GM23338 (cell line): ENCODE data around the gene HDAC9. TPM values are rescaled to one million over a fixed set of nuclear protein-coding genes. Genes with fewer than 3 reads are reported as not detected.

ENCODE experiments used
- ATAC-seq: fragments of 200-7000 bp; cut with Tn5 transposase; 3 replicates; pipeline ENCODE4 v1.9.1; 2020
- DNase-seq: peaks from one replicate; pipeline ENCODE4 v3.0.0-alpha.2; 2015; ENCODE audit warnings: low spot score
- H2AFZ ChIP-seq: fragments of 200-600 bp; sonication (generic); 2 replicates; pipeline ENCODE4 v1.8.0; 2016; ENCODE audit warnings: antibody characterized with exemption, mild to moderate bottlenecking, moderate library complexity
- H3F3A ChIP-seq: fragments of 200-600 bp; sonication (generic); replicated peaks from 2 replicates; pipeline ENCODE4 v1.8.0; 2017; ENCODE audit warnings: antibody characterized with exemption, mixed run types, low read depth
- H3K27ac ChIP-seq: fragments of 200-600 bp; sonication (generic); 2 replicates; pipeline ENCODE4 v1.6.1; 2016; ENCODE audit warnings: low read depth
- H3K27me3 ChIP-seq: fragments of 200-600 bp; sonication (generic); 2 replicates; pipeline ENCODE4 v1.8.0; 2016; ENCODE audit warnings: mild to moderate bottlenecking, mixed run types, moderate library complexity; ENCODE audit not compliant: insufficient read depth
- H3K36me3 ChIP-seq: fragments of 200-600 bp; sonication (generic); 2 replicates; pipeline ENCODE4 v1.8.0; 2016; ENCODE audit warnings: mild to moderate bottlenecking; ENCODE audit not compliant: insufficient read depth
- H3K4me1 ChIP-seq: fragments of 200-600 bp; sonication (generic); 2 replicates; pipeline ENCODE4 v1.8.0; 2016; ENCODE audit warnings: mild to moderate bottlenecking, moderate library complexity; ENCODE audit not compliant: insufficient read depth
- H3K4me2 ChIP-seq: fragments of 200-600 bp; sonication (generic); 2 replicates; pipeline ENCODE4 v1.7.1; 2017; ENCODE audit warnings: mixed run types
- H3K4me3 ChIP-seq: fragments of 200-600 bp; sonication (generic); 2 replicates; pipeline ENCODE4 v1.6.1; 2016; ENCODE audit warnings: mixed run types
- H3K79me2 ChIP-seq: fragments of 200-600 bp; sonication (generic); replicated peaks from 2 replicates; pipeline ENCODE4 v1.8.0; 2017; ENCODE audit warnings: mild to moderate bottlenecking; ENCODE audit not compliant: insufficient read depth
- H3K9me2 ChIP-seq: fragments of 200-600 bp; sonication (generic); 2 replicates; pipeline ENCODE4 v1.8.0; 2017; ENCODE audit not compliant: insufficient read depth
- H4K20me1 ChIP-seq: fragments of 200-600 bp; sonication (generic); replicated peaks from 2 replicates; pipeline ENCODE4 v1.8.0; 2017; ENCODE audit warnings: mild to moderate bottlenecking; ENCODE audit not compliant: insufficient read depth
- H3K27ac Mint-ChIP-seq: 2 replicates; pipeline ENCODE4 v1.8.0; 2020; ENCODE audit warnings: inconsistent platforms, mild to moderate bottlenecking, moderate library complexity, mixed read lengths
- H3K27me3 Mint-ChIP-seq: 3 replicates; pipeline ENCODE4 v1.8.0; 2022; ENCODE audit warnings: low read depth, mild to moderate bottlenecking, moderate library complexity, mixed read lengths, inconsistent platforms; ENCODE audit not compliant: insufficient read depth, poor library complexity
- H3K36me3 Mint-ChIP-seq: 3 replicates; pipeline ENCODE4 v1.8.0; 2021; ENCODE audit warnings: low read depth, mild to moderate bottlenecking, inconsistent platforms, moderate library complexity, mixed read lengths
- H3K4me1 Mint-ChIP-seq: 3 replicates; pipeline ENCODE4 v1.8.0; 2020; ENCODE audit warnings: mild to moderate bottlenecking, inconsistent platforms, mixed read lengths
- H3K4me3 Mint-ChIP-seq: 3 replicates; pipeline ENCODE4 v1.8.0; 2021; ENCODE audit warnings: moderate library complexity, mild to moderate bottlenecking, inconsistent platforms, mixed read lengths
- H3K9me3 Mint-ChIP-seq: 3 replicates; pipeline ENCODE4 v1.8.0; 2020; ENCODE audit warnings: moderate library complexity, mild to moderate bottlenecking, inconsistent platforms, mixed read lengths
- ETS1 ChIP-seq: IDR thresholded peaks from 2 replicates; pipeline ENCODE4 v1.6.1; 2016; ENCODE audit warnings: antibody characterized with exemption
- EZH2phosphoT487 ChIP-seq: fragments of 200-600 bp; sonication (generic); IDR thresholded peaks from one replicate; pipeline ENCODE4 v1.8.1; 2018; ENCODE audit warnings: antibody characterized with exemption; ENCODE audit not compliant: unreplicated experiment
- JUNB ChIP-seq: IDR thresholded peaks from one replicate; pipeline ENCODE4 v1.6.1; 2016; ENCODE audit warnings: antibody characterized with exemption; ENCODE audit not compliant: unreplicated experiment
- NANOG ChIP-seq: IDR thresholded peaks from 2 replicates; pipeline ENCODE4 v1.6.1; 2016; ENCODE audit warnings: antibody characterized with exemption, borderline replicate concordance
- POLR2AphosphoS5 ChIP-seq: IDR thresholded peaks from 2 replicates; pipeline ENCODE4 v1.6.1; 2016; ENCODE audit warnings: antibody characterized with exemption, low read depth
- STAT1 ChIP-seq: IDR thresholded peaks from one replicate; pipeline ENCODE4 v1.6.1; 2016; ENCODE audit warnings: antibody characterized with exemption; ENCODE audit not compliant: unreplicated experiment
- ZNF114 ChIP-seq: fragments of 250-450 bp; sonication (Bioruptor Pico); IDR thresholded peaks from 2 replicates; pipeline ENCODE4 v1.5.0; 2020; ENCODE audit warnings: mild to moderate bottlenecking, moderate library complexity
- ZNF331 ChIP-seq: fragments of 250-450 bp; sonication (Bioruptor Pico); IDR thresholded peaks from 2 replicates; pipeline ENCODE4 v1.5.0; 2020; ENCODE audit warnings: low read depth, mild to moderate bottlenecking, moderate library complexity
- polyA plus RNA-seq: library from polyadenylated mRNA; unstranded; fragments of >200 nt; fragmentation: Nextera tagmentation; extraction: Ambion mirVana; gene quantifications from 2 replicates; pipeline ENCODE4 v1.2.1, GENCODE V29; 2016
- total RNA-seq: library from RNA; depleted of rRNA; stranded (reverse); fragments of >200 nt; shearing (Covaris generic); gene quantifications from 2 replicates; pipeline ENCODE4 v1.2.3, GENCODE V29; 2014
- TF ChIP-seq, protein P1 (sequence below), 2 experiments: fragments of 200-600 bp in 1 of 2; sonication (generic) in 1 of 2; conservative IDR thresholded peaks; 2 replicates each; pipeline versions ENCODE4 v1.5.1 to v1.6.1; 2016 to 2017; ENCODE audit warnings: antibody characterized with exemption in 2 of 2, low read depth in 2 of 2, mild to moderate bottlenecking in 2 of 2, moderate library complexity in 1 of 2
- TF ChIP-seq, protein P2 (sequence below): fragments of 250-450 bp; sonication (Bioruptor Pico); IDR thresholded peaks from 2 replicates; pipeline ENCODE4 v1.5.0; 2020; ENCODE audit warnings: mild to moderate bottlenecking, moderate library complexity
- TF ChIP-seq, protein P3 (sequence below): IDR thresholded peaks from one replicate; pipeline ENCODE4 v1.6.1; 2018; ENCODE audit warnings: antibody characterized with exemption; ENCODE audit not compliant: unreplicated experiment

Gene HDAC9
- total and polyA plus RNA-seq, 2 experiments from 2014 or later = 8.3 to 18.5 TPM

DNA sequence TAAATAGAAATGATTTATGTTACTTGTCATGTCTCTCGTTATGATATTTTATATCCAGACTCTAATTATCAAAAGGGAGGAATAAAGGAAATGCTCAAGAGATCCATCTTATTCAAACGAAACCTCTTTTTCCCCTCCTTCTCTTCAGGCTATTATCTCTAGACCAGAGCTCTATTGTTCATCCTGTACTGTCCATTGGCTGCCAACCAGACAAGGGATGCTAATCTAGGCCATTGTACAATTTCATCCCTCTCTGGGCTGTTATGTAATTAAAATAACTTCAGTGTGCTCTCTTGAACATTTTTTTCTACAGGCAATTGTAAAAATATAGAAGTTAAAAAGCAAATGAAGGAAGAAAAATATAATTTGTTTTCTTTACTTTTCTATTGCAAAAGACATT is 220.4 kb downstream of the HDAC9 start:
- Mint-ChIP-seq H3K4me3 (no peak overlapping the region), H3K36me3 (no peaks in the 10 kb centered on the region), H3K27ac (no peak overlapping the region), H3K4me1 (no peaks in the 10 kb centered on the region), H3K27me3 (no peaks in the 10 kb centered on the region), H3K9me3 (no peaks in the 10 kb centered on the region)
- DNase-seq (no peak), ATAC-seq (no peak)
- Histone ChIP-seq H3F3A (no peaks in the 10 kb centered on the region), H3K4me2 (no peak overlapping the region), H4K20me1 (no peaks in the 10 kb centered on the region), H3K4me1 (no peaks in the 10 kb centered on the region), H2AFZ (no peak overlapping the region), H3K27me3 (no peaks in the 10 kb centered on the region), H3K9me2 (no peaks in the 10 kb centered on the region), H3K4me3 (no peak overlapping the region), H3K27ac (no peak overlapping the region), H3K36me3 (no peaks in the 10 kb centered on the region), H3K79me2 (no peaks in the 10 kb centered on the region)
- TF ChIP-seq ZNF331 (CRISPR knock-in tag) (no peak), ZNF114 (CRISPR knock-in tag) (no peak), EZH2phosphoT487 (no peak), NANOG (no peak), JUNB (no peak), STAT1 (no peak), ETS1 (no peak), POLR2AphosphoS5 (no peak)
- TF ChIP-seq, protein P1, sequence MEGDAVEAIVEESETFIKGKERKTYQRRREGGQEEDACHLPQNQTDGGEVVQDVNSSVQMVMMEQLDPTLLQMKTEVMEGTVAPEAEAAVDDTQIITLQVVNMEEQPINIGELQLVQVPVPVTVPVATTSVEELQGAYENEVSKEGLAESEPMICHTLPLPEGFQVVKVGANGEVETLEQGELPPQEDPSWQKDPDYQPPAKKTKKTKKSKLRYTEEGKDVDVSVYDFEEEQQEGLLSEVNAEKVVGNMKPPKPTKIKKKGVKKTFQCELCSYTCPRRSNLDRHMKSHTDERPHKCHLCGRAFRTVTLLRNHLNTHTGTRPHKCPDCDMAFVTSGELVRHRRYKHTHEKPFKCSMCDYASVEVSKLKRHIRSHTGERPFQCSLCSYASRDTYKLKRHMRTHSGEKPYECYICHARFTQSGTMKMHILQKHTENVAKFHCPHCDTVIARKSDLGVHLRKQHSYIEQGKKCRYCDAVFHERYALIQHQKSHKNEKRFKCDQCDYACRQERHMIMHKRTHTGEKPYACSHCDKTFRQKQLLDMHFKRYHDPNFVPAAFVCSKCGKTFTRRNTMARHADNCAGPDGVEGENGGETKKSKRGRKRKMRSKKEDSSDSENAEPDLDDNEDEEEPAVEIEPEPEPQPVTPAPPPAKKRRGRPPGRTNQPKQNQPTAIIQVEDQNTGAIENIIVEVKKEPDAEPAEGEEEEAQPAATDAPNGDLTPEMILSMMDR (conservative IDR thresholded peaks at IDR 0.05; ENCODE audit: low read depth in 2 of 2) = no peak
- TF ChIP-seq, protein P2, sequence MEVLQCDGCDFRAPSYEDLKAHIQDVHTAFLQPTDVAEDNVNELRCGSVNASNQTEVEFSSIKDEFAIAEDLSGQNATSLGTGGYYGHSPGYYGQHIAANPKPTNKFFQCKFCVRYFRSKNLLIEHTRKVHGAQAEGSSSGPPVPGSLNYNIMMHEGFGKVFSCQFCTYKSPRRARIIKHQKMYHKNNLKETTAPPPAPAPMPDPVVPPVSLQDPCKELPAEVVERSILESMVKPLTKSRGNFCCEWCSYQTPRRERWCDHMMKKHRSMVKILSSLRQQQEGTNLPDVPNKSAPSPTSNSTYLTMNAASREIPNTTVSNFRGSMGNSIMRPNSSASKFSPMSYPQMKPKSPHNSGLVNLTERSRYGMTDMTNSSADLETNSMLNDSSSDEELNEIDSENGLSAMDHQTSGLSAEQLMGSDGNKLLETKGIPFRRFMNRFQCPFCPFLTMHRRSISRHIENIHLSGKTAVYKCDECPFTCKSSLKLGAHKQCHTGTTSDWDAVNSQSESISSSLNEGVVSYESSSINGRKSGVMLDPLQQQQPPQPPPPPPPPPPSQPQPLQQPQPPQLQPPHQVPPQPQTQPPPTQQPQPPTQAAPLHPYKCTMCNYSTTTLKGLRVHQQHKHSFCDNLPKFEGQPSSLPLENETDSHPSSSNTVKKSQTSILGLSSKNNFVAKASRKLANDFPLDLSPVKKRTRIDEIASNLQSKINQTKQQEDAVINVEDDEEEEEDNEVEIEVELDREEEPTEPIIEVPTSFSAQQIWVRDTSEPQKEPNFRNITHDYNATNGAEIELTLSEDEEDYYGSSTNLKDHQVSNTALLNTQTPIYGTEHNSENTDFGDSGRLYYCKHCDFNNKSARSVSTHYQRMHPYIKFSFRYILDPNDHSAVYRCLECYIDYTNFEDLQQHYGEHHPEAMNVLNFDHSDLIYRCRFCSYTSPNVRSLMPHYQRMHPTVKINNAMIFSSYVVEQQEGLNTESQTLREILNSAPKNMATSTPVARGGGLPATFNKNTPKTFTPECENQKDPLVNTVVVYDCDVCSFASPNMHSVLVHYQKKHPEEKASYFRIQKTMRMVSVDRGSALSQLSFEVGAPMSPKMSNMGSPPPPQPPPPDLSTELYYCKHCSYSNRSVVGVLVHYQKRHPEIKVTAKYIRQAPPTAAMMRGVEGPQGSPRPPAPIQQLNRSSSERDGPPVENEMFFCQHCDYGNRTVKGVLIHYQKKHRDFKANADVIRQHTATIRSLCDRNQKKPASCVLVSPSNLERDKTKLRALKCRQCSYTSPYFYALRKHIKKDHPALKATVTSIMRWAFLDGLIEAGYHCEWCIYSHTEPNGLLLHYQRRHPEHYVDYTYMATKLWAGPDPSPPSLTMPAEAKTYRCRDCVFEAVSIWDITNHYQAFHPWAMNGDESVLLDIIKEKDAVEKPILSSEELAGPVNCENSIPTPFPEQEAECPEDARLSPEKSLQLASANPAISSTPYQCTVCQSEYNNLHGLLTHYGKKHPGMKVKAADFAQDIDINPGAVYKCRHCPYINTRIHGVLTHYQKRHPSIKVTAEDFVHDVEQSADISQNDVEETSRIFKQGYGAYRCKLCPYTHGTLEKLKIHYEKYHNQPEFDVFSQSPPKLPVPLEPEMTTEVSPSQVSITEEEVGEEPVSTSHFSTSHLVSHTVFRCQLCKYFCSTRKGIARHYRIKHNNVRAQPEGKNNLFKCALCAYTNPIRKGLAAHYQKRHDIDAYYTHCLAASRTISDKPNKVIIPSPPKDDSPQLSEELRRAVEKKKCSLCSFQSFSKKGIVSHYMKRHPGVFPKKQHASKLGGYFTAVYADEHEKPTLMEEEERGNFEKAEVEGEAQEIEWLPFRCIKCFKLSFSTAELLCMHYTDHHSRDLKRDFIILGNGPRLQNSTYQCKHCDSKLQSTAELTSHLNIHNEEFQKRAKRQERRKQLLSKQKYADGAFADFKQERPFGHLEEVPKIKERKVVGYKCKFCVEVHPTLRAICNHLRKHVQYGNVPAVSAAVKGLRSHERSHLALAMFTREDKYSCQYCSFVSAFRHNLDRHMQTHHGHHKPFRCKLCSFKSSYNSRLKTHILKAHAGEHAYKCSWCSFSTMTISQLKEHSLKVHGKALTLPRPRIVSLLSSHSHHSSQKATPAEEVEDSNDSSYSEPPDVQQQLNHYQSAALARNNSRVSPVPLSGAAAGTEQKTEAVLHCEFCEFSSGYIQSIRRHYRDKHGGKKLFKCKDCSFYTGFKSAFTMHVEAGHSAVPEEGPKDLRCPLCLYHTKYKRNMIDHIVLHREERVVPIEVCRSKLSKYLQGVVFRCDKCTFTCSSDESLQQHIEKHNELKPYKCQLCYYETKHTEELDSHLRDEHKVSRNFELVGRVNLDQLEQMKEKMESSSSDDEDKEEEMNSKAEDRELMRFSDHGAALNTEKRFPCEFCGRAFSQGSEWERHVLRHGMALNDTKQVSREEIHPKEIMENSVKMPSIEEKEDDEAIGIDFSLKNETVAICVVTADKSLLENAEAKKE = no peak
- TF ChIP-seq, protein P3, sequence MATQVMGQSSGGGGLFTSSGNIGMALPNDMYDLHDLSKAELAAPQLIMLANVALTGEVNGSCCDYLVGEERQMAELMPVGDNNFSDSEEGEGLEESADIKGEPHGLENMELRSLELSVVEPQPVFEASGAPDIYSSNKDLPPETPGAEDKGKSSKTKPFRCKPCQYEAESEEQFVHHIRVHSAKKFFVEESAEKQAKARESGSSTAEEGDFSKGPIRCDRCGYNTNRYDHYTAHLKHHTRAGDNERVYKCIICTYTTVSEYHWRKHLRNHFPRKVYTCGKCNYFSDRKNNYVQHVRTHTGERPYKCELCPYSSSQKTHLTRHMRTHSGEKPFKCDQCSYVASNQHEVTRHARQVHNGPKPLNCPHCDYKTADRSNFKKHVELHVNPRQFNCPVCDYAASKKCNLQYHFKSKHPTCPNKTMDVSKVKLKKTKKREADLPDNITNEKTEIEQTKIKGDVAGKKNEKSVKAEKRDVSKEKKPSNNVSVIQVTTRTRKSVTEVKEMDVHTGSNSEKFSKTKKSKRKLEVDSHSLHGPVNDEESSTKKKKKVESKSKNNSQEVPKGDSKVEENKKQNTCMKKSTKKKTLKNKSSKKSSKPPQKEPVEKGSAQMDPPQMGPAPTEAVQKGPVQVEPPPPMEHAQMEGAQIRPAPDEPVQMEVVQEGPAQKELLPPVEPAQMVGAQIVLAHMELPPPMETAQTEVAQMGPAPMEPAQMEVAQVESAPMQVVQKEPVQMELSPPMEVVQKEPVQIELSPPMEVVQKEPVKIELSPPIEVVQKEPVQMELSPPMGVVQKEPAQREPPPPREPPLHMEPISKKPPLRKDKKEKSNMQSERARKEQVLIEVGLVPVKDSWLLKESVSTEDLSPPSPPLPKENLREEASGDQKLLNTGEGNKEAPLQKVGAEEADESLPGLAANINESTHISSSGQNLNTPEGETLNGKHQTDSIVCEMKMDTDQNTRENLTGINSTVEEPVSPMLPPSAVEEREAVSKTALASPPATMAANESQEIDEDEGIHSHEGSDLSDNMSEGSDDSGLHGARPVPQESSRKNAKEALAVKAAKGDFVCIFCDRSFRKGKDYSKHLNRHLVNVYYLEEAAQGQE = no peak
